NCI-H2107 treated with DMSO at 0.1 percent for 48 hours (cell line): ENCODE data around the gene UQCR10.

Experiments
- DNase-seq: peaks from one replicate; lab custom pipeline; 2025; ENCODE audit not compliant: unreplicated experiment; lab: John Stamatoyannopoulos, UW

UQCR10 gene

GRCh38 chr22:29762263-29762662 lies 4.9 kb upstream of the UQCR10 start:
- peak; percentile 13 for DNase-seq

GRCh38 chr22:29765905-29766631 lies 1.1 kb upstream of the UQCR10 start:
- no peak for DNase-seq

GRCh38 chr22:29766632-29767170 lies 468 bp upstream of the UQCR10 start, which contains the start of gene ZMAT5:
ZMAT5 (minus strand) TSS chr22:29767007; CDS start chr22:29748544, 18,463 bp downstream.
- DNase-seq: peak; percentile 90

GRCh38 chr22:29768052-29768693 lies 1.0 kb downstream of the UQCR10 start:
- DNase-seq: no peak

- DNase-seq: no peak
Measured at GRCh38 chr22:29769723-29770321, 2.7 kb downstream of the UQCR10 start.

GRCh38 chr22:29772170-29772641 lies 5.0 kb downstream of the UQCR10 start:
- no peak for DNase-seq

GRCh38 chr22:29773233-29773632 lies 6.1 kb downstream of the UQCR10 start:
- no peak for DNase-seq

- DNase-seq: no peak
Measured at GRCh38 chr22:29780220-29780619, 13.1 kb downstream of the UQCR10 start.

GRCh38 chr22:29780748-29781676 lies 13.8 kb downstream of the UQCR10 start:
- DNase-seq: no peak

- DNase-seq: no peak
Measured at GRCh38 chr22:29782061-29782845, 15.1 kb downstream of the UQCR10 start.

- no peak for DNase-seq
Measured at GRCh38 chr22:29784451-29785361, 17.5 kb downstream of the UQCR10 start.

- DNase-seq: no peak
Measured at GRCh38 chr22:29786031-29786430, 18.9 kb downstream of the UQCR10 start.

GRCh38 chr22:29787371-29787980 lies 20.3 kb downstream of the UQCR10 start:
- DNase-seq: no peak

- no peak for DNase-seq
Measured at GRCh38 chr22:29788339-29789279, 21.4 kb downstream of the UQCR10 start.

GRCh38 chr22:29790061-29790460 lies 22.9 kb downstream of the UQCR10 start:
- DNase-seq: no peak

GRCh38 chr22:29793396-29793795 lies 26.2 kb downstream of the UQCR10 start:
- no peak for DNase-seq

GRCh38 chr22:29795663-29796062 lies 28.5 kb downstream of the UQCR10 start:
- DNase-seq: no peak
